ENCODE data around the gene ZNF581. TPM values are rescaled to one million over a fixed set of nuclear protein-coding genes. Genes with fewer than 3 reads are reported as not detected.
A peak's percentile ranks its signal among the peaks of the same experiment; 100 is the strongest.

The ZNF581 gene
- total RNA-seq, 4 donors from 2014 or later, result 9.9 to 17.3 (median 13.7) TPM

DNA sequence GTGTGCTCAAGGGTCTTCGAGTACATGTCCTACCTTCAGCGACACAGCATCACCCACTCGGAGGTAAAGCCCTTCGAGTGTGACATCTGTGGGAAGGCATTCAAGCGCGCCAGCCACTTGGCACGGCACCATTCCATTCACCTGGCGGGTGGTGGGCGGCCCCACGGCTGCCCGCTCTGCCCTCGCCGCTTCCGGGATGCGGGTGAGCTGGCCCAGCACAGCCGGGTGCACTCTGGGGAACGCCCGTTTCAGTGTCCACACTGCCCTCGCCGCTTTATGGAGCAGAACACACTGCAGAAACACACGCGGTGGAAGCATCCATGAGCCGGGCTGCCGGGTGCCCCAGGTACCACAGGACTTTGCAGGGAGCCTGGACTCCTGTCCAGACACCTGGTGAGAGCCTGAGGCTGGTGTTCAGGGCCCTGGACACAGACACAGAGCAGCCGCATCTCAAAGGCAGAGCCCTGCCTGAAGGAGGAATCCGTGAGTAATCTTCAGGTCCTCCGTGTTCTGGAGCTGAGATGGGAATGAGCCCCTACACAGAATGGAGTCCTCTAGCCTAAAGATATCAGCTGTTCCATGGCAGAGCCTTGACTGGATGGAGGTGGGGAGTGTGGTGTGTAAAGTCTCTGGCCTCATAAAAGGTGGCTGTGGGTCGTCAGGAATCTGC is 1.5 kb downstream of the ZNF581 start:
- no peaks in the 10 kb centered on the region for H3K9me3 ChIP-seq
- TF ChIP-seq POLR2A (IDR thresholded peaks at IDR 0.05) (no peak), CTCF (IDR thresholded peaks at IDR 0.05 in 4 of 5, conservative IDR thresholded peaks at IDR 0.05 in 1 of 5) (no peak)
- peaks cover 0 to 10% of the 10 kb centered on the region in 2 donors for H3K36me3 ChIP-seq
- in situ Hi-C loops (cut with MboI; ENCODE audit: low sequenced_read_pairs in 4 of 4) (loop anchor here in 1 of 4 donors (25.0 kb wide), 1 partner anchor 508 kb away; the partner anchor contains the start of gene TNNT1), intact Hi-C loops (cut with DNase I; ENCODE audit: low total_unique reads) (loop anchor here (5.0 kb wide), 1 partner anchor 528 kb away; the partner anchor contains the start of gene PPP1R12C)
- no peak overlapping the region for H3K4me3 ChIP-seq
- peaks cover 51 to 54% of the 10 kb centered on the region in 2 donors for H3K4me1 ChIP-seq
- no peak overlapping the region for H3K27ac ChIP-seq
- no peaks in the 10 kb centered on the region for H3K27me3 ChIP-seq
- DNase-seq (no peak), ATAC-seq (no peak)

- no peak overlapping the region for H3K4me3 ChIP-seq
- H3K4me1 ChIP-seq, result peaks cover 46 to 49% of the 10 kb centered on the region in 2 donors
- no peaks in the 10 kb centered on the region for H3K9me3 ChIP-seq
- no peak for ATAC-seq
- H3K36me3 ChIP-seq, result peaks cover 0 to 10% of the 10 kb centered on the region in 2 donors
- TF ChIP-seq POLR2A (IDR thresholded peaks at IDR 0.05) (no peak), CTCF (IDR thresholded peaks at IDR 0.05 in 4 of 5, conservative IDR thresholded peaks at IDR 0.05 in 1 of 5) (no peak)
- no peak overlapping the region for H3K27ac ChIP-seq
- intact Hi-C loops (cut with DNase I; ENCODE audit: low total_unique reads) (no loop called here), in situ Hi-C loops (cut with MboI; ENCODE audit: low sequenced_read_pairs in 4 of 4) (loop anchor here in 1 of 4 donors (25.0 kb wide), 1 partner anchor 508 kb away; the partner anchor contains the start of gene TNNT1)
- DNase-seq, result no peak
- H3K27me3 ChIP-seq, result no peaks in the 10 kb centered on the region
These were observed 2.0 kb downstream of the ZNF581 start for GRCh38 chr19:55645512-55645881.

- H3K27ac ChIP-seq, result peak overlapping the region; percentile 72 to 91 (median 84)
- no peak for TF ChIP-seq POLR2A (IDR thresholded peaks at IDR 0.05)
- no peak for TF ChIP-seq CTCF (IDR thresholded peaks at IDR 0.05 in 4 of 5, conservative IDR thresholded peaks at IDR 0.05 in 1 of 5)
- peak overlapping the region; percentile 80 to 88 (median 82) for H3K4me3 ChIP-seq
- no peaks in the 10 kb centered on the region for H3K9me3 ChIP-seq
- H3K4me1 ChIP-seq, result peaks cover 43 to 45% of the 10 kb centered on the region in 2 donors
- in situ Hi-C loops (cut with MboI; ENCODE audit: low sequenced_read_pairs in 4 of 4) (loop anchor here in 1 of 4 donors (25.0 kb wide), 1 partner anchor 510 kb away; the partner anchor contains the start of gene TNNT1), intact Hi-C loops (cut with DNase I; ENCODE audit: low total_unique reads) (no loop called here)
- DNase-seq (no peak), ATAC-seq (no peak)
- H3K36me3 ChIP-seq, result peaks cover 0 to 10% of the 10 kb centered on the region in 2 donors
- H3K27me3 ChIP-seq, result no peaks in the 10 kb centered on the region
These were observed 3.7 kb downstream of the ZNF581 start for GRCh38 chr19:55646889-55647731.

- peaks cover 37 to 38% of the 10 kb centered on the region in 2 donors for H3K4me1 ChIP-seq
- no peaks in the 10 kb centered on the region for H3K27me3 ChIP-seq
These were observed 4.5 kb downstream of the ZNF581 start, which contains the start of gene CCDC106 for GRCh38 chr19:55647732-55648584. Gene CCDC106, plus strand, starts transcription at chr19:55648212. Its CDS starts 835 bp downstream, at chr19:55649047.

More at GRCh38 chr19:55647732-55648584, 4.5 kb downstream of the ZNF581 start, which contains the start of gene CCDC106:
- no peaks in the 10 kb centered on the region for H3K9me3 ChIP-seq
- peak within 1 kb of the TSS; percentile 80 to 88 (median 82) for H3K4me3 ChIP-seq
- DNase-seq, result peak in 1 of 2 donors; percentile 56
- TF ChIP-seq POLR2A (IDR thresholded peaks at IDR 0.05) (no peak), CTCF (IDR thresholded peaks at IDR 0.05 in 4 of 5, conservative IDR thresholded peaks at IDR 0.05 in 1 of 5) (peak in 1 of 5 experiments; percentile 8)
- ATAC-seq, result peak; percentile 45 to 64
- peak within 1 kb of the TSS; percentile 72 to 91 (median 84) for H3K27ac ChIP-seq
- H3K36me3 ChIP-seq, result peaks cover 0 to 14% of the 10 kb centered on the region in 2 donors
- in situ Hi-C loops (cut with MboI; ENCODE audit: low sequenced_read_pairs in 4 of 4) (loop anchor here in 1 of 4 donors (25.0 kb wide), 1 partner anchor 511 kb away; the partner anchor contains the start of gene TNNT1), intact Hi-C loops (cut with DNase I; ENCODE audit: low total_unique reads) (no loop called here)

Data from gastrocnemius medialis (tissue), 4 donors.